ENCODE data around the gene ZNRF1. TPM values are rescaled to one million over a fixed set of nuclear protein-coding genes. Genes with fewer than 3 reads are reported as not detected.

ZNRF1 gene
- total RNA-seq, 4 donors from 2014 or later, result 14.1 to 37.4 (median 19.4) TPM

- H3K36me3 ChIP-seq, result no peaks in the 10 kb centered on the region
- no peak overlapping the region for H3K27ac ChIP-seq
- H3K4me3 ChIP-seq, result no peak overlapping the region
- DNase-seq, result no peak
- TF ChIP-seq POLR2A (IDR thresholded peaks at IDR 0.05), result no peak
- no peak for TF ChIP-seq CTCF (IDR thresholded peaks at IDR 0.05)
- no peaks in the 10 kb centered on the region for H3K9me3 ChIP-seq
- no peaks in the 10 kb centered on the region for H3K27me3 ChIP-seq
- intact Hi-C loops (cut with DNase I; ENCODE audit: low total_unique reads), result no loop called here
- no peaks in the 10 kb centered on the region for H3K4me1 ChIP-seq
Measured at GRCh38 chr16:75081179-75081859, 82.5 kb downstream of the ZNRF1 start.

DNA sequence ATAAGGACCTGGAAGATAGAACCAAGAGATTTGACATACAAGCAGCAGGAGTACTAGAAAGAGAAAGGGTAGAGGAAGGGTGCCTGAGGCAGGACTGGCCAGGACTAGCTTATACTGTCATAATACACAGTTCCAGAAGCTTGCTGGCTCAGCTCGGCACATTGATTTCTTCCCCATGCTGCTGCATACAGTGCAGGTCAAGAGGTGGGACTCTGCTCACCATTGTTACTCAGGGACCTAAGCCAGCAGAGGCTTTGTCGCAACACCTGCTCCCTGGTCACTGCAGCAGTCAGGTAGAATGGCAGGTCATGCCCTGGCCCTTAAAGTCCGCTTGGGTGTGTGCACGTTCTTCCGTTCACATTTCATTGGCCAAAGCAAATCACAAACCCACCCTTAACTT lies 85.0 kb downstream of the ZNRF1 start:
- intact Hi-C loops (cut with DNase I; ENCODE audit: low total_unique reads), result no loop called here
- Histone ChIP-seq H3K4me1 (peaks cover 0 to 17% of the 10 kb centered on the region in 2 donors), H3K27me3 (no peaks in the 10 kb centered on the region), H3K9me3 (no peaks in the 10 kb centered on the region), H3K36me3 (no peaks in the 10 kb centered on the region), H3K4me3 (no peak overlapping the region), H3K27ac (no peak overlapping the region)
- no peak for DNase-seq
- TF ChIP-seq POLR2A (IDR thresholded peaks at IDR 0.05) (no peak), CTCF (IDR thresholded peaks at IDR 0.05) (no peak)

GRCh38 chr16:75085556-75085955 lies 86.7 kb downstream of the ZNRF1 start:
- no peak for TF ChIP-seq CTCF (IDR thresholded peaks at IDR 0.05)
- TF ChIP-seq POLR2A (IDR thresholded peaks at IDR 0.05), result no peak
- H3K4me1 ChIP-seq, result peaks cover 0 to 17% of the 10 kb centered on the region in 2 donors
- intact Hi-C loops (cut with DNase I; ENCODE audit: low total_unique reads), result no loop called here

DNA sequence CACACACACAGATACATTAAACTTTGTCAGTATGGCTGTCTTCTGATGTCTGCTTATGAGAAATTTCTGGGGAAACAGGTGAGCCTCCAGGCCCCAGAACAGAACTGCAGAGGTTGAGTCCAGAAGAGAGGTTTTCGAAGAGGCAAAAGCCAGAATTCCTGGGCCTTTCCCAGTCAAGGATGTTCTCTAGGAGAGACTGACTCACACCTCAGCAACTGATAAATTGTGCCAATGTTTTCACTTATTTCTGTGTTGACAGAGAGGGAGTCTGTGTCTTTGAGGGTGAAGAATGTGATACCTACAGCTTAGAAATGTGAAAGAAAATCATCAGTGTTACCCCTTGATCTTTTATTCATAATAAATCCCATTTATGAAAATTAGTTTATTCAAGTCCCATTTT lies 87.5 kb downstream of the ZNRF1 start:
- H3K27me3 ChIP-seq, result no peaks in the 10 kb centered on the region
- H3K4me3 ChIP-seq, result no peak overlapping the region
- TF ChIP-seq POLR2A (IDR thresholded peaks at IDR 0.05) (no peak), CTCF (IDR thresholded peaks at IDR 0.05) (no peak)
- intact Hi-C loops (cut with DNase I; ENCODE audit: low total_unique reads), result no loop called here
- H3K4me1 ChIP-seq, result peaks cover 0 to 17% of the 10 kb centered on the region in 2 donors
- H3K36me3 ChIP-seq, result no peaks in the 10 kb centered on the region
- H3K27ac ChIP-seq, result peak overlapping the region; percentile 70 to 74
- DNase-seq, result no peak
- no peaks in the 10 kb centered on the region for H3K9me3 ChIP-seq

More at GRCh38 chr16:75085556-75085955, 86.7 kb downstream of the ZNRF1 start:
- DNase-seq, result no peak
- H3K9me3 ChIP-seq, result no peaks in the 10 kb centered on the region
- peak overlapping the region in 1 of 2 donors; percentile 74 for H3K27ac ChIP-seq
- no peaks in the 10 kb centered on the region for H3K27me3 ChIP-seq
- no peaks in the 10 kb centered on the region for H3K36me3 ChIP-seq
- no peak overlapping the region for H3K4me3 ChIP-seq

DNA sequence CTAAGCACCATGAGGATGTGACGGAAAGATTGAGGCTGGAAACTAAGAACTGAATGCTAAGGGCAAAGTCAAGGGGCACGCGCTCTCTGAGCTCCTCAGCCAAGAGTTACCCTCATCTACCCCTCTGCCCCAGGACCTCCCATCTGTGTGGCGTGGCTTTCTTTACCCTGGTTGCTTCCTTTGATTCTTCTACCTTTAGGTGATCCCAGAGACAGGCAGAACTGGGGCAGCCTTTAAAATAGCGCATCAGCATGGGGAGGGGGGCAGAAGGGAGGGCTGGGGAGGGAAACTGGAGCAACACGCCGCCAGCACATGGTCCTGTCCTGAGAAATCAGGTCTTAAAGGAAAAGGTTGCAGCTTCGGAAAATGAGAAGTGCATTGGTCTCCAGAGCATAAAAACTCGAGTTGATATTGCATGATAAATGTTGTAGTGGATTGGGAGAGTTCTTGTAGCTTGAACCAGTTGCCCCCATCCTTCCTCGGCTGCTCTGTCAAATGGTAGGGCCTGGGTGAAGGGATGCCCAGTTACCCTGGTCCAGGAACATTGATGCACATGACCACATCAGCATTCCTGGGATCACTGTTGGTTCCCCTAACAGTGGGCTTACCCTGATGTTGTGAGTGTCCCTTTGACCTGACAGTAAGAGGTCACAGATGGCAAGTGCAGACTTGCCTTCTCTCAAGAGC lies 88.0 kb downstream of the ZNRF1 start:
- peak overlapping the region; percentile 70 to 74 for H3K27ac ChIP-seq

More for the DNA sequence above, 88.0 kb downstream of the ZNRF1 start:
- H3K9me3 ChIP-seq, result no peaks in the 10 kb centered on the region
- no peak overlapping the region for H3K4me3 ChIP-seq
- intact Hi-C loops (cut with DNase I; ENCODE audit: low total_unique reads), result no loop called here
- H3K4me1 ChIP-seq, result peaks cover 0 to 17% of the 10 kb centered on the region in 2 donors
- no peaks in the 10 kb centered on the region for H3K36me3 ChIP-seq
- TF ChIP-seq POLR2A (IDR thresholded peaks at IDR 0.05) (no peak), CTCF (IDR thresholded peaks at IDR 0.05) (no peak)
- no peak for DNase-seq
- H3K27me3 ChIP-seq, result no peaks in the 10 kb centered on the region
